ENCODE measurements around the gene RNF20.

DNA sequence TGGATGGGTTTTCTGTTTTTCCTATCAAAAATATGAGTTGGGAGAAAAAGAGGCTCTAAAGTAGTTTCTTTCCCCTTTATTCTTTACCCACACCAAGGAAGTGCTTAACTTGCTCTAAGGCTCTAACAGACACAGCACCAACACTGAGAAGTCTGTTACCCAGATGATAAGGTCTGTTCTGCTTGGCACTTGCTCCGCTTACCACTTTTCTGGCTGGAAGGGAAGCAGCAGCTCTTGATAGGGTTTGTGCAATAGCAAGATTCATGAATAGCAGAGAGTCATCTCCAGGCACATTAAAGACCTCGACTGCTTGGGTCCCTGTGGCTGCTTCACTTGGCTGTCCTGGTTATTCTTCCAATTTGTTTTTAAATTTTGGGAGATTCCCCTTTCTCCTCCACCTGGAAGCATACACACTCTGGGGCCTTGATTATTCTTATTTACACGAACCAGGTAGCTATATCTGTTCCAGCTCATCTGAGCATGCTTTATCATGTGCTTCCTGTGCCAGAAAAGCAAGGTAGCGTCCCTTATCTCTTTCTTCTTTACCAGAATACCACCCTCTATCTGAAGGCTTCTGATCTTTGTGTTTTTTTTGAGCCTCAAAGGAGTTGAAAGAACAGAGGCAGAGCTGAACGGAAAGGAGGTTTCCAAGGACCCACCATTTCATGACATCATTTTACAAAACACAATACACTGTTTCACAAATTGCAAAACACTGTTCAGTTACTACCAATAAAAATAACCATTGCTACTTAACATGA is 36.3 kb downstream of the RNF20 start:
- TF ChIP-seq POLR2AphosphoS5 (IDR thresholded peaks at IDR 0.05; ENCODE audit: low read depth, low read length) (no peak), MXI1 (IDR thresholded peaks at IDR 0.05; ENCODE audit: low read depth, low read length) (no peak), FOXJ3 (CRISPR knock-in tag; IDR thresholded peaks at IDR 0.05) (no peak), TEAD4 (IDR thresholded peaks at IDR 0.05; ENCODE audit: borderline replicate concordance, insufficient read depth) (no peak), RCOR1 (IDR thresholded peaks at IDR 0.05; ENCODE audit: low read length) (no peak), GABPA (IDR thresholded peaks at IDR 0.05; ENCODE audit: low read depth) (no peak), MEF2A (IDR thresholded peaks at IDR 0.05; ENCODE audit: borderline replicate concordance, low read depth) (no peak), EZH2phosphoT487 (IDR thresholded peaks at IDR 0.05; ENCODE audit: borderline replicate concordance, low read depth) (no peak), TAF1 (IDR thresholded peaks at IDR 0.05; ENCODE audit: borderline replicate concordance, low read depth, low read length) (no peak), YY1 (IDR thresholded peaks at IDR 0.05; ENCODE audit: low read depth) (no peak)
- TF ChIP-seq, protein P1, sequence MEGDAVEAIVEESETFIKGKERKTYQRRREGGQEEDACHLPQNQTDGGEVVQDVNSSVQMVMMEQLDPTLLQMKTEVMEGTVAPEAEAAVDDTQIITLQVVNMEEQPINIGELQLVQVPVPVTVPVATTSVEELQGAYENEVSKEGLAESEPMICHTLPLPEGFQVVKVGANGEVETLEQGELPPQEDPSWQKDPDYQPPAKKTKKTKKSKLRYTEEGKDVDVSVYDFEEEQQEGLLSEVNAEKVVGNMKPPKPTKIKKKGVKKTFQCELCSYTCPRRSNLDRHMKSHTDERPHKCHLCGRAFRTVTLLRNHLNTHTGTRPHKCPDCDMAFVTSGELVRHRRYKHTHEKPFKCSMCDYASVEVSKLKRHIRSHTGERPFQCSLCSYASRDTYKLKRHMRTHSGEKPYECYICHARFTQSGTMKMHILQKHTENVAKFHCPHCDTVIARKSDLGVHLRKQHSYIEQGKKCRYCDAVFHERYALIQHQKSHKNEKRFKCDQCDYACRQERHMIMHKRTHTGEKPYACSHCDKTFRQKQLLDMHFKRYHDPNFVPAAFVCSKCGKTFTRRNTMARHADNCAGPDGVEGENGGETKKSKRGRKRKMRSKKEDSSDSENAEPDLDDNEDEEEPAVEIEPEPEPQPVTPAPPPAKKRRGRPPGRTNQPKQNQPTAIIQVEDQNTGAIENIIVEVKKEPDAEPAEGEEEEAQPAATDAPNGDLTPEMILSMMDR (IDR thresholded peaks at IDR 0.05): no peak
- TF ChIP-seq, protein P2, sequence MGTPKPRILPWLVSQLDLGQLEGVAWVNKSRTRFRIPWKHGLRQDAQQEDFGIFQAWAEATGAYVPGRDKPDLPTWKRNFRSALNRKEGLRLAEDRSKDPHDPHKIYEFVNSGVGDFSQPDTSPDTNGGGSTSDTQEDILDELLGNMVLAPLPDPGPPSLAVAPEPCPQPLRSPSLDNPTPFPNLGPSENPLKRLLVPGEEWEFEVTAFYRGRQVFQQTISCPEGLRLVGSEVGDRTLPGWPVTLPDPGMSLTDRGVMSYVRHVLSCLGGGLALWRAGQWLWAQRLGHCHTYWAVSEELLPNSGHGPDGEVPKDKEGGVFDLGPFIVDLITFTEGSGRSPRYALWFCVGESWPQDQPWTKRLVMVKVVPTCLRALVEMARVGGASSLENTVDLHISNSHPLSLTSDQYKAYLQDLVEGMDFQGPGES (IDR thresholded peaks at IDR 0.05; ENCODE audit: low read depth, low read length): no peak

All from SK-N-SH (cell line).